Skeletal muscle cell (primary cell): ENCODE measurements around the gene SPAG4.
A peak's percentile ranks its signal among the peaks of the same experiment; 100 is the strongest.

Experiments
- DNase-seq: peaks from one replicate; pipeline ENCODE4 v3.0.0-alpha.2; 2010; ENCODE audit warnings: low read depth
- H3K4me3 ChIP-seq: 2 replicates; pipeline ENCODE4 v1.5.1; 2011; ENCODE audit warnings: low read depth, mild to moderate bottlenecking, control low read depth, low read length, moderate library complexity

SPAG4 gene

GRCh38 chr20:35618263-35619131 is 2.9 kb downstream of the SPAG4 start:
- DNase-seq: no peak
- H3K4me3 ChIP-seq: peak overlapping the region; percentile 75

GRCh38 chr20:35619196-35620095 is 3.8 kb downstream of the SPAG4 start:
- H3K4me3 ChIP-seq: peak overlapping the region; percentile 75
- peak; percentile 69 for DNase-seq

- H3K4me3 ChIP-seq: no peak overlapping the region
- no peak for DNase-seq
Measured at GRCh38 chr20:35620818-35621559, 5.4 kb downstream of the SPAG4 start.

- DNase-seq: no peak
- H3K4me3 ChIP-seq: no peak overlapping the region
Measured at GRCh38 chr20:35621560-35621946, 5.9 kb downstream of the SPAG4 start.

GRCh38 chr20:35625584-35626385 is 10.2 kb downstream of the SPAG4 start:
- H3K4me3 ChIP-seq: no peak overlapping the region
- DNase-seq: no peak

- no peak overlapping the region for H3K4me3 ChIP-seq
- DNase-seq: no peak
Measured at GRCh38 chr20:35626386-35627001, 10.9 kb downstream of the SPAG4 start.

- no peak for DNase-seq
- H3K4me3 ChIP-seq: no peak overlapping the region
Measured at GRCh38 chr20:35627121-35627520, 11.5 kb downstream of the SPAG4 start.

GRCh38 chr20:35629427-35630145 is 14.0 kb downstream of the SPAG4 start:
- DNase-seq: no peak

GRCh38 chr20:35630636-35631035 is 15.0 kb downstream of the SPAG4 start:
- no peak overlapping the region for H3K4me3 ChIP-seq
- no peak for DNase-seq

More at GRCh38 chr20:35629427-35630145, 14.0 kb downstream of the SPAG4 start:
- no peak overlapping the region for H3K4me3 ChIP-seq

GRCh38 chr20:35632539-35633115 is 17.0 kb downstream of the SPAG4 start:
- DNase-seq: no peak
- H3K4me3 ChIP-seq: no peak overlapping the region

- H3K4me3 ChIP-seq: no peak overlapping the region
- DNase-seq: no peak
Measured at GRCh38 chr20:35635652-35636051, 20.0 kb downstream of the SPAG4 start.

GRCh38 chr20:35636095-35636494 is 20.5 kb downstream of the SPAG4 start:
- DNase-seq: no peak
- H3K4me3 ChIP-seq: no peak overlapping the region

GRCh38 chr20:35637276-35637675 is 21.6 kb downstream of the SPAG4 start:
- DNase-seq: no peak
- H3K4me3 ChIP-seq: no peak overlapping the region

- no peak for DNase-seq
- H3K4me3 ChIP-seq: no peak overlapping the region
Measured at GRCh38 chr20:35638751-35639150, 23.1 kb downstream of the SPAG4 start.

- H3K4me3 ChIP-seq: no peak overlapping the region
- no peak for DNase-seq
Measured at GRCh38 chr20:35640724-35641123, 25.1 kb downstream of the SPAG4 start.

- no peak for DNase-seq
- no peak overlapping the region for H3K4me3 ChIP-seq
Measured at GRCh38 chr20:35641743-35642142, 26.1 kb downstream of the SPAG4 start.

- no peak for DNase-seq
- no peak overlapping the region for H3K4me3 ChIP-seq
Measured at GRCh38 chr20:35643045-35643444, 27.4 kb downstream of the SPAG4 start.

GRCh38 chr20:35644806-35645205 is 29.2 kb downstream of the SPAG4 start:
- H3K4me3 ChIP-seq: no peak overlapping the region
- no peak for DNase-seq
